Epithelial cell of esophagus (primary cell): ENCODE data around the gene SPATA2L.
"Not testable (repeated sequence)": the region's sequence is repeated elsewhere in the genome, so short reads cannot be mapped to it uniquely, and the experiment has no call there.

ENCODE experiments used
- DNase-seq: peaks from one replicate; pipeline ENCODE4 v3.0.0; 2010; ENCODE audit warnings: low read depth
- H3K4me3 ChIP-seq: 2 replicates; pipeline ENCODE4 v1.5.1; 2011; ENCODE audit warnings: mild to moderate bottlenecking, low read length, control low read depth
- CTCF ChIP-seq: IDR thresholded peaks from 2 replicates; pipeline ENCODE4 v1.5.1; 2011; ENCODE audit warnings: low read depth, mild to moderate bottlenecking, low read length, control low read depth, inconsistent platforms; ENCODE audit not compliant: insufficient read depth; ENCODE audit errors: missing control alignments

SPATA2L gene

GRCh38 chr16:89697616-89698331, 3.7 kb downstream of the SPATA2L start:
- DNase-seq, result no peak
- no peak overlapping the region for H3K4me3 ChIP-seq
- no peak for TF ChIP-seq CTCF

GRCh38 chr16:89697161-89697615, 4.3 kb downstream of the SPATA2L start:
- no peak for DNase-seq
- H3K4me3 ChIP-seq, result no peak overlapping the region
- no peak for TF ChIP-seq CTCF

GRCh38 chr16:89696670-89697128, 4.8 kb downstream of the SPATA2L start:
- no peak for TF ChIP-seq CTCF
- DNase-seq, result no peak
- H3K4me3 ChIP-seq, result no peak overlapping the region

- no peak overlapping the region for H3K4me3 ChIP-seq
- TF ChIP-seq CTCF, result no peak
- DNase-seq, result no peak
These were observed 5.4 kb downstream of the SPATA2L start for GRCh38 chr16:89695875-89696669.

GRCh38 chr16:89695086-89695874, 6.2 kb downstream of the SPATA2L start:
- TF ChIP-seq CTCF, result no peak
- no peak for DNase-seq
- H3K4me3 ChIP-seq, result no peak overlapping the region

- not testable (repeated sequence) for DNase-seq, H3K4me3 ChIP-seq
These were observed 6.8 kb downstream of the SPATA2L start for GRCh38 chr16:89694784-89695085.

- TF ChIP-seq CTCF, result no peak
- H3K4me3 ChIP-seq, result no peak overlapping the region
These were observed 7.3 kb downstream of the SPATA2L start for GRCh38 chr16:89693931-89694783.

More at GRCh38 chr16:89693931-89694783, 7.3 kb downstream of the SPATA2L start:
- no peak for DNase-seq
